ENCODE results near the gene STIM1.

STIM1 gene

DNA sequence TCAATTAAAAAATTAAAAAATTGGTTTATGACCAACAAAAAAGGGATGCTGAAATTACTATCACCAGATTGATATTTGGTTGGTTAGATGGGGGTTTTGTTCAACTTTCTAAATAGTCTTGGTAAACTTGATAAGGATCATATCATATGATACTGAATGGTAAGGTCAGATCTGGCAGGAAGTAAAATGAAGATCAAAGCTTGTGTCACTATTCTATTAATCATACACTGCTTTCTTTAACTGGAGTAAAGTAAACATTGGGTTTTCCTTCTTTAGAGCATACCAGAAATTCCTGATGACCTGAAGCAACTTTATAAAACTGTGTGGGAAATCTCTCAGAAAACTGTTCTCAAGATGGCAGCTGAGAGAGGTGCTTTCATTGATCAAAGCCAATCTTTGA is 279.3 kb downstream of the STIM1 start:
- Histone ChIP-seq H3K9me3 (ENCODE audit: low read depth, low read length) (0 out of 2 replicates have a peak, but pooled peaks cover under 1% of the 10 kb centered on the region), H3K9ac (ENCODE audit: insufficient read length) (no peak overlapping the region), H3K27ac (no peak overlapping the region), H3K36me3 (ENCODE audit: insufficient read depth, low read length) (peaks cover 80% of the 10 kb centered on the region), H3K4me3 (no peak overlapping the region)
- DNase-seq (ENCODE audit: low read depth, low spot score), result no peak
- TF ChIP-seq FOXP2 (optimal IDR thresholded peaks at IDR 0.05; ENCODE audit: control extremely low read depth, extremely low read length, insufficient read depth), result no peak
- no peak for TF ChIP-seq EZH2 (IDR thresholded peaks at IDR 0.05)
- TF ChIP-seq POLR2AphosphoS5 (IDR thresholded peaks at IDR 0.05; ENCODE audit: borderline replicate concordance, low read depth, low read length), result no peak

DNA sequence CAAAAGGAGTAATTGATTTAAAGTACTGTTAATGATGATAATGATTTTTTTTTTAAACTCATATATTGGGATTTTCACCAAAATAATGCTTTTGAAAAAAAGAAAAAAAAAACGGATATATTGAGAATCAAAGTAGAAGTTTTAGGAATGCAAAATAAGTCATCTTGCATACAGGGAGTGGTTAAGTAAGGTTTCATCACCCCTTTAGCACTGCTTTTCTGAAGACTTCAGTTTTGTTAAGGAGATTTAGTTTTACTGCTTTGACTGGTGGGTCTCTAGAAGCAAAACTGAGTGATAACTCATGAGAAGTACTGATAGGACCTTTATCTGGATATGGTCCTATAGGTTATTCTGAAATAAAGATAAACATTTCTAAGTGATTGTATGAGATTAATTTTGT is 283.0 kb downstream of the STIM1 start:
- H3K27ac ChIP-seq, result no peak overlapping the region
- H3K36me3 ChIP-seq (ENCODE audit: insufficient read depth, low read length), result peaks cover 76% of the 10 kb centered on the region
- H3K9ac ChIP-seq (ENCODE audit: insufficient read length), result no peak overlapping the region
- no peak for DNase-seq (ENCODE audit: low read depth, low spot score)
- TF ChIP-seq FOXP2 (optimal IDR thresholded peaks at IDR 0.05; ENCODE audit: control extremely low read depth, extremely low read length, insufficient read depth) (no peak), EZH2 (IDR thresholded peaks at IDR 0.05) (no peak), POLR2AphosphoS5 (IDR thresholded peaks at IDR 0.05; ENCODE audit: borderline replicate concordance, low read depth, low read length) (no peak)
- no peak overlapping the region for H3K4me3 ChIP-seq
- 0 out of 2 replicates have a peak, but pooled peaks cover 3% of the 10 kb centered on the region for H3K9me3 ChIP-seq (ENCODE audit: low read depth, low read length)

DNA sequence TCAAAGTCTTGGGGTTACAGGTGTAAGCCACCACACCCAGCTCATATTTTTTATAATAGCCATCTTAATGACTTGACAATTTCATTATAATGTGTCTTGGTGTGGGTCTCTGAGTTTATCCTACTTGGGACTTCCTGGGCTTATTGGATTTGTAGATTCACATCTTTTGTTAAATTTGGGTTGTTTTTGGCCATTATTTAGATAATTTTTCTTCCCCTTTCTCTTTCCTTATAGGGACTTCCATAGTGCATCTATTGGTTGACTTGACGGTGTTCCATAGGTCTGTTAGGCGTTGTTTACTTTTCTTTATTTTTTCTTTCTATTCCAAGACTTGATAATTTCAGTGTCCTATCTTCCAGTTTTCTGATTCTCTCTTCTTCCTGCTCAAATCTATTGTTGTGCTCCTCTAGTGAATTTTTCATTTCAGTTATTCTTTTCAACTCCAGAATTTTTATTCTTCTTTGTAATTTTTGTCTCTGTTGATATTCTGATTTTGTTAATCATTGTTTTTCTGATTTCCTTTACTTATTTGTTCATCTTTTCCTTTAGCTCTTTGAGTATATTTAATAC is 284.7 kb downstream of the STIM1 start:
- no peak for DNase-seq (ENCODE audit: low read depth, low spot score)
- Histone ChIP-seq H3K27ac (no peak overlapping the region), H3K9ac (ENCODE audit: insufficient read length) (no peak overlapping the region), H3K36me3 (ENCODE audit: insufficient read depth, low read length) (peaks cover 61% of the 10 kb centered on the region), H3K4me3 (no peak overlapping the region), H3K9me3 (ENCODE audit: low read depth, low read length) (0 out of 2 replicates have a peak, but pooled peaks cover 3% of the 10 kb centered on the region)
- TF ChIP-seq POLR2AphosphoS5 (IDR thresholded peaks at IDR 0.05; ENCODE audit: borderline replicate concordance, low read depth, low read length), result no peak
- TF ChIP-seq FOXP2 (optimal IDR thresholded peaks at IDR 0.05; ENCODE audit: control extremely low read depth, extremely low read length, insufficient read depth), result no peak
- TF ChIP-seq EZH2 (IDR thresholded peaks at IDR 0.05), result no peak
